Measurements from ENCODE around the gene CNTN5. TPM values are rescaled to one million over a fixed set of nuclear protein-coding genes. Genes with fewer than 3 reads are reported as not detected.

The CNTN5 gene
- total and polyA plus RNA-seq, 2 experiments from 2014 or later = 9.6 to 10.6 TPM

GRCh38 chr11:99630629-99631028 is 609.9 kb downstream of the CNTN5 start:
- Histone ChIP-seq H3K36me3 (replicated peaks; ENCODE audit: insufficient read depth, low read depth) (no peaks in the 10 kb centered on the region), H3K9me3 (ENCODE audit: low read depth) (no peaks in the 10 kb centered on the region), H3K4me1 (ENCODE audit: insufficient read depth) (no peaks in the 10 kb centered on the region), H3K79me2 (no peaks in the 10 kb centered on the region), H3K4me3 (no peak overlapping the region), H3K4me2 (no peak overlapping the region), H3K9me2 (replicated peaks; ENCODE audit: insufficient read depth) (no peaks in the 10 kb centered on the region), H4K20me1 (ENCODE audit: insufficient read depth, poor library complexity, severe bottlenecking) (no peaks in the 10 kb centered on the region), H2AFZ (no peak overlapping the region), H3K27me3 (no peaks in the 10 kb centered on the region), H3K27ac (no peak overlapping the region)
- WGBS (ENCODE audit: low lambda C conversion rate, missing lambda C conversion rate) = 87% methylated on average over 5 of the region's 5 CpGs
- no peak for DNase-seq (ENCODE audit: low spot score)
- TF ChIP-seq EZH2phosphoT487 (IDR thresholded peaks at IDR 0.05; ENCODE audit: low read depth, severe bottlenecking, unreplicated experiment) = no peak
- no peak for TF ChIP-seq EZH2 (IDR thresholded peaks at IDR 0.05; ENCODE audit: borderline replicate concordance)
- no peak for TF ChIP-seq CTCF (IDR thresholded peaks at IDR 0.05; ENCODE audit: poor library complexity)

GRCh38 chr11:99631618-99632017 is 610.9 kb downstream of the CNTN5 start:
- 80% methylated on average over 1 of the region's 1 CpG for WGBS (ENCODE audit: low lambda C conversion rate, missing lambda C conversion rate)
- Histone ChIP-seq H3K4me3 (no peak overlapping the region), H3K27me3 (no peaks in the 10 kb centered on the region), H3K36me3 (replicated peaks; ENCODE audit: insufficient read depth, low read depth) (no peaks in the 10 kb centered on the region), H3K9me2 (replicated peaks; ENCODE audit: insufficient read depth) (no peaks in the 10 kb centered on the region), H3K9me3 (ENCODE audit: low read depth) (no peaks in the 10 kb centered on the region), H4K20me1 (ENCODE audit: insufficient read depth, poor library complexity, severe bottlenecking) (no peaks in the 10 kb centered on the region), H3K79me2 (no peaks in the 10 kb centered on the region), H3K4me1 (ENCODE audit: insufficient read depth) (no peaks in the 10 kb centered on the region), H2AFZ (no peak overlapping the region), H3K4me2 (no peak overlapping the region), H3K27ac (no peak overlapping the region)
- no peak for DNase-seq (ENCODE audit: low spot score)
- TF ChIP-seq EZH2phosphoT487 (IDR thresholded peaks at IDR 0.05; ENCODE audit: low read depth, severe bottlenecking, unreplicated experiment) (no peak), EZH2 (IDR thresholded peaks at IDR 0.05; ENCODE audit: borderline replicate concordance) (no peak), CTCF (IDR thresholded peaks at IDR 0.05; ENCODE audit: poor library complexity) (no peak)

GRCh38 chr11:99632969-99633368 is 612.2 kb downstream of the CNTN5 start:
- TF ChIP-seq EZH2phosphoT487 (IDR thresholded peaks at IDR 0.05; ENCODE audit: low read depth, severe bottlenecking, unreplicated experiment) (no peak), CTCF (IDR thresholded peaks at IDR 0.05; ENCODE audit: poor library complexity) (no peak), EZH2 (IDR thresholded peaks at IDR 0.05; ENCODE audit: borderline replicate concordance) (no peak)
- no peak for DNase-seq (ENCODE audit: low spot score)
- 87% methylated on average over 2 of the region's 2 CpGs for WGBS (ENCODE audit: low lambda C conversion rate, missing lambda C conversion rate)
- Histone ChIP-seq H3K4me2 (no peak overlapping the region), H3K27me3 (no peaks in the 10 kb centered on the region), H2AFZ (no peak overlapping the region), H3K9me3 (ENCODE audit: low read depth) (no peaks in the 10 kb centered on the region), H3K79me2 (no peaks in the 10 kb centered on the region), H3K9me2 (replicated peaks; ENCODE audit: insufficient read depth) (no peaks in the 10 kb centered on the region), H3K4me1 (ENCODE audit: insufficient read depth) (no peaks in the 10 kb centered on the region), H3K27ac (no peak overlapping the region), H4K20me1 (ENCODE audit: insufficient read depth, poor library complexity, severe bottlenecking) (no peaks in the 10 kb centered on the region), H3K36me3 (replicated peaks; ENCODE audit: insufficient read depth, low read depth) (no peaks in the 10 kb centered on the region), H3K4me3 (no peak overlapping the region)

GRCh38 chr11:99634581-99634980 is 613.8 kb downstream of the CNTN5 start:
- no peaks in the 10 kb centered on the region for H3K9me2 ChIP-seq (replicated peaks; ENCODE audit: insufficient read depth)
- no peak overlapping the region for H3K4me3 ChIP-seq
- no peak overlapping the region for H3K27ac ChIP-seq
- no peak for DNase-seq (ENCODE audit: low spot score)
- H3K9me3 ChIP-seq (ENCODE audit: low read depth) = no peaks in the 10 kb centered on the region
- 85% methylated on average over 4 of the region's 4 CpGs for WGBS (ENCODE audit: low lambda C conversion rate, missing lambda C conversion rate)
- no peak for TF ChIP-seq EZH2phosphoT487 (IDR thresholded peaks at IDR 0.05; ENCODE audit: low read depth, severe bottlenecking, unreplicated experiment)
- TF ChIP-seq CTCF (IDR thresholded peaks at IDR 0.05; ENCODE audit: poor library complexity) = no peak
- no peak for TF ChIP-seq EZH2 (IDR thresholded peaks at IDR 0.05; ENCODE audit: borderline replicate concordance)
- no peak overlapping the region for H2AFZ ChIP-seq
- H3K4me2 ChIP-seq = no peak overlapping the region
- H3K36me3 ChIP-seq (replicated peaks; ENCODE audit: insufficient read depth, low read depth) = no peaks in the 10 kb centered on the region
- no peaks in the 10 kb centered on the region for H3K4me1 ChIP-seq (ENCODE audit: insufficient read depth)
- H3K27me3 ChIP-seq = no peaks in the 10 kb centered on the region
- H3K79me2 ChIP-seq = no peaks in the 10 kb centered on the region
- no peaks in the 10 kb centered on the region for H4K20me1 ChIP-seq (ENCODE audit: insufficient read depth, poor library complexity, severe bottlenecking)

Measured in hepatocyte (in vitro differentiated cells).